CD14-positive monocyte (primary cell): ENCODE results near the gene GRK5. TPM values are rescaled to one million over a fixed set of nuclear protein-coding genes. Genes with fewer than 3 reads are reported as not detected.
A peak's percentile ranks its signal among the peaks of the same experiment; 100 is the strongest.

Experiments used
- DNase-seq, 3 donors: peaks; one replicate each; pipeline ENCODE4 v3.0.0-alpha.2; 2011 to 2022
- H2AFZ ChIP-seq: 2 replicates; pipeline ENCODE4 v1.6.0; 2012; ENCODE audit warnings: mild to moderate bottlenecking, low read depth, low read length, inconsistent platforms; ENCODE audit not compliant: insufficient read depth, poor library complexity, severe bottlenecking
- H3K27ac ChIP-seq, 2 donors: 1 replicate in 1 of 2; 2 replicates in 1 of 2; pipeline ENCODE4 v1.5.1; 2012 to 2013; ENCODE audit warnings: low read length in 2 of 2, control low read depth in 1 of 2, inconsistent platforms in 1 of 2, low read depth in 1 of 2, mild to moderate bottlenecking in 1 of 2
- H3K27me3 ChIP-seq, 2 donors: one replicate each; pipeline versions ENCODE4 v1.6.0 to v1.6.1; 2011 to 2013; ENCODE audit warnings: low read length in 2 of 2; ENCODE audit not compliant: control insufficient read depth in 2 of 2, insufficient read depth in 2 of 2
- H3K36me3 ChIP-seq, 2 donors: replicated peaks in 1 of 2; 1 replicate in 1 of 2; 2 replicates in 1 of 2; pipeline versions ENCODE4 v1.5.1 to v1.6.1; 2012 to 2013; ENCODE audit warnings: low read length in 2 of 2, control low read depth in 1 of 2, inconsistent platforms in 1 of 2, mild to moderate bottlenecking in 1 of 2; ENCODE audit not compliant: insufficient read depth in 2 of 2, control insufficient read depth in 1 of 2
- H3K4me1 ChIP-seq, 2 donors: 1 replicate in 1 of 2; 2 replicates in 1 of 2; pipeline versions ENCODE4 v1.5.1 to v1.6.1; 2012 to 2013; ENCODE audit warnings: low read length in 2 of 2, control low read depth in 1 of 2, inconsistent platforms in 1 of 2, mild to moderate bottlenecking in 1 of 2, moderate library complexity in 1 of 2; ENCODE audit not compliant: insufficient read depth in 2 of 2, control insufficient read depth in 1 of 2
- H3K4me2 ChIP-seq: replicated peaks from 2 replicates; pipeline ENCODE3; 2012; ENCODE audit warnings: low read length, moderate library complexity, mild to moderate bottlenecking; ENCODE audit not compliant: poor library complexity, severe bottlenecking; ENCODE audit errors: extremely low read depth
- H3K4me3 ChIP-seq, 3 experiments: fragments of 200-600 bp in 1 of 3; sonication (generic) in 1 of 3; replicated peaks in 1 of 3; 1 replicate in 2 of 3; 2 replicates in 1 of 3; pipeline ENCODE4 v1.5.1; 2011 to 2013; ENCODE audit warnings: low read length in 3 of 3, mild to moderate bottlenecking in 3 of 3, control low read depth in 2 of 3, low read depth in 2 of 3, inconsistent platforms in 1 of 3, moderate library complexity in 1 of 3
- H3K79me2 ChIP-seq: 2 replicates; pipeline ENCODE4 v1.6.0; 2012; ENCODE audit warnings: mild to moderate bottlenecking, control low read depth, inconsistent platforms, low read length, moderate library complexity; ENCODE audit not compliant: insufficient read depth
- H3K9ac ChIP-seq: 2 replicates; pipeline ENCODE4 v1.6.0; 2017; ENCODE audit warnings: low read length, mild to moderate bottlenecking; ENCODE audit not compliant: insufficient read depth, poor library complexity, severe bottlenecking
- H3K9me3 ChIP-seq, 2 donors: replicated peaks in 1 of 2; 1 replicate in 1 of 2; 2 replicates in 1 of 2; pipeline versions ENCODE4 v1.5.1 to v1.6.1; 2012 to 2013; ENCODE audit warnings: low read length in 2 of 2, control low read depth in 1 of 2; ENCODE audit not compliant: control insufficient read depth in 1 of 2, insufficient read depth in 1 of 2
- H4K20me1 ChIP-seq: 2 replicates; pipeline ENCODE4 v1.6.0; 2012; ENCODE audit warnings: mild to moderate bottlenecking, low read length, control low read depth, moderate library complexity; ENCODE audit not compliant: insufficient read depth
- H3K27ac Mint-ChIP-seq, 7 donors: one replicate each; pipeline ENCODE4 v1.8.0; 2020; ENCODE audit warnings: mild to moderate bottlenecking in 7 of 7, mixed read lengths in 7 of 7, moderate library complexity in 6 of 7, inconsistent platforms in 2 of 7
- H3K27me3 Mint-ChIP-seq, 3 donors: one replicate each; pipeline ENCODE4 v1.8.0; 2021 to 2022; ENCODE audit warnings: low read depth in 3 of 3, mild to moderate bottlenecking in 3 of 3, mixed read lengths in 3 of 3, moderate library complexity in 3 of 3, inconsistent platforms in 1 of 3
- H3K36me3 Mint-ChIP-seq, 2 donors: one replicate each; pipeline ENCODE4 v1.8.0; 2020; ENCODE audit warnings: mixed read lengths in 2 of 2, inconsistent platforms in 1 of 2, mild to moderate bottlenecking in 1 of 2
- H3K4me1 Mint-ChIP-seq: one replicate; pipeline ENCODE4 v1.8.0; 2020; ENCODE audit warnings: mild to moderate bottlenecking, mixed read lengths
- H3K4me3 Mint-ChIP-seq, 2 donors: one replicate each; pipeline ENCODE4 v1.8.0; 2020; ENCODE audit warnings: mild to moderate bottlenecking in 2 of 2, mixed read lengths in 2 of 2, moderate library complexity in 1 of 2
- H3K9me3 Mint-ChIP-seq, 7 donors: one replicate each; pipeline ENCODE4 v1.8.0; 2020 to 2022; ENCODE audit warnings: mixed read lengths in 7 of 7, mild to moderate bottlenecking in 6 of 7, moderate library complexity in 6 of 7, inconsistent platforms in 2 of 7
- CTCF ChIP-seq: fragments of 200-600 bp; IDR thresholded peaks from one replicate; pipeline ENCODE4 v1.8.0; 2022; ENCODE audit warnings: antibody characterized with exemption, mild to moderate bottlenecking
- WGBS: methylation state at CpG from one replicate; pipeline ENCODE4 v1.1.5; 2013; ENCODE audit warnings: missing lambda C conversion rate; ENCODE audit not compliant: insufficient coverage; 5-methylcytosine and 5-hydroxymethylcytosine counted together
- intact Hi-C, 2 donors: fragments of 100-400 bp; cut with micrococcal nuclease; formaldehyde crosslinking; loops; one replicate each; pipeline versions ENCODE4 v1.15.0 to v1.15.1; 2023
- polyA plus RNA-seq, 3 donors: library from polyadenylated mRNA; depleted of rRNA in 1 of 3; unstranded in 2 of 3; stranded (reverse) in 1 of 3; fragments of 300-500 nt in 2 of 3; fragments of >200 nt in 1 of 3; fragmentation: Illumina TruSeq in 2 of 3; gene quantifications; 1 replicate in 2 of 3; 2 replicates in 1 of 3; pipeline ENCODE4 v1.2.3, GENCODE V29; 2012 to 2021

GRK5 gene
- polyA plus RNA-seq, 3 donors, result 1.2 to 6.5 (median 2.8) TPM

- Histone ChIP-seq H3K9ac (no peak overlapping the region), H3K9me3 (no peaks in the 10 kb centered on the region), H3K27ac (no peak overlapping the region), H3K4me2 (no peak overlapping the region), H3K4me1 (no peaks in the 10 kb centered on the region), H3K4me3 (no peak overlapping the region), H3K36me3 (no peaks in the 10 kb centered on the region), H3K79me2 (no peaks in the 10 kb centered on the region), H3K27me3 (no peaks in the 10 kb centered on the region), H4K20me1 (peaks cover 18% of the 10 kb centered on the region), H2AFZ (no peak overlapping the region)
- H3K36me3 Mint-ChIP-seq, result no peaks in the 10 kb centered on the region
- H3K4me3 Mint-ChIP-seq, result no peak overlapping the region
- TF ChIP-seq CTCF, result no peak
- intact Hi-C loops, result no loop called here
- H3K4me1 Mint-ChIP-seq, result peaks cover 13% of the 10 kb centered on the region
- no peak for DNase-seq
- WGBS, result 81% methylated on average over 2 of the region's 3 CpGs
- H3K9me3 Mint-ChIP-seq, result peaks cover 0 to 11% (median 7%) of the 10 kb centered on the region in 7 donors
- peak overlapping the region in 1 of 7 donors; percentile 1 for H3K27ac Mint-ChIP-seq
- H3K27me3 Mint-ChIP-seq, result peaks cover 3 to 6% (median 3%) of the 10 kb centered on the region in 3 donors
These were observed 28.0 kb downstream of the GRK5 start for GRCh38 chr10:119235356-119235755.

- Mint-ChIP-seq H3K27ac (peak overlapping the region in 3 of 7 donors; percentile 7 to 60 (median 17)), H3K36me3 (no peaks in the 10 kb centered on the region), H3K4me3 (no peak overlapping the region), H3K27me3 (peaks cover 1 to 4% (median 2%) of the 10 kb centered on the region in 3 donors), H3K9me3 (peaks cover 0 to 7% (median 2%) of the 10 kb centered on the region in 7 donors), H3K4me1 (peaks cover 5% of the 10 kb centered on the region)
- no peak for TF ChIP-seq CTCF
- no peaks in the 10 kb centered on the region for H3K27me3 ChIP-seq
- no peak overlapping the region for H2AFZ ChIP-seq
- DNase-seq, result no peak
- no peaks in the 10 kb centered on the region for H3K36me3 ChIP-seq
- no peak overlapping the region for H3K4me2 ChIP-seq
- no peaks in the 10 kb centered on the region for H3K9me3 ChIP-seq
- H3K27ac ChIP-seq, result no peak overlapping the region
- no peak overlapping the region for H3K9ac ChIP-seq
- H4K20me1 ChIP-seq, result peaks cover 31% of the 10 kb centered on the region
- no peak overlapping the region for H3K4me3 ChIP-seq
- H3K79me2 ChIP-seq, result no peaks in the 10 kb centered on the region
- WGBS, result 74% methylated on average over 7 of the region's 8 CpGs
- H3K4me1 ChIP-seq, result no peaks in the 10 kb centered on the region
- intact Hi-C loops, result no loop called here
These were observed 30.5 kb downstream of the GRK5 start for GRCh38 chr10:119237722-119238436.
